ENCODE measurements around the gene STAB2.

STAB2 gene

GRCh38 chr12:103687253-103687652 is 100.2 kb downstream of the STAB2 start:
- no peak overlapping the region for H3K27ac ChIP-seq
- no peak for DNase-seq (ENCODE audit: low read depth, low spot score)

GRCh38 chr12:103688376-103689063 is 101.4 kb downstream of the STAB2 start:
- no peak for DNase-seq (ENCODE audit: low read depth, low spot score)
- no peak overlapping the region for H3K27ac ChIP-seq

GRCh38 chr12:103690426-103690825 is 103.4 kb downstream of the STAB2 start:
- H3K27ac ChIP-seq = no peak overlapping the region
- DNase-seq (ENCODE audit: low read depth, low spot score) = no peak

GRCh38 chr12:103691063-103691462 is 104.0 kb downstream of the STAB2 start:
- no peak for DNase-seq (ENCODE audit: low read depth, low spot score)
- no peak overlapping the region for H3K27ac ChIP-seq

GRCh38 chr12:103696101-103696500 is 109.0 kb downstream of the STAB2 start:
- no peak overlapping the region for H3K27ac ChIP-seq
- DNase-seq (ENCODE audit: low read depth, low spot score) = no peak

- H3K27ac ChIP-seq = no peak overlapping the region
- no peak for DNase-seq (ENCODE audit: low read depth, low spot score)
Observed at GRCh38 chr12:103697971-103698751, 111.1 kb downstream of the STAB2 start.

- H3K27ac ChIP-seq = no peak overlapping the region
- no peak for DNase-seq (ENCODE audit: low read depth, low spot score)
Observed at GRCh38 chr12:103698752-103699560, 111.9 kb downstream of the STAB2 start.

GRCh38 chr12:103705098-103705497 is 118.0 kb downstream of the STAB2 start:
- no peak overlapping the region for H3K27ac ChIP-seq
- no peak for DNase-seq (ENCODE audit: low read depth, low spot score)

- no peak overlapping the region for H3K27ac ChIP-seq
- no peak for DNase-seq (ENCODE audit: low read depth, low spot score)
Observed at GRCh38 chr12:103705927-103706326, 118.9 kb downstream of the STAB2 start.

- H3K27ac ChIP-seq = no peak overlapping the region
- DNase-seq (ENCODE audit: low read depth, low spot score) = no peak
Observed at GRCh38 chr12:103707446-103707845, 120.4 kb downstream of the STAB2 start.

GRCh38 chr12:103710544-103710943 is 123.5 kb downstream of the STAB2 start:
- DNase-seq (ENCODE audit: low read depth, low spot score) = no peak
- no peak overlapping the region for H3K27ac ChIP-seq

GRCh38 chr12:103712216-103712615 is 125.1 kb downstream of the STAB2 start:
- no peak for DNase-seq (ENCODE audit: low read depth, low spot score)
- H3K27ac ChIP-seq = no peak overlapping the region

GRCh38 chr12:103715494-103715893 is 128.4 kb downstream of the STAB2 start:
- no peak for DNase-seq (ENCODE audit: low read depth, low spot score)
- no peak overlapping the region for H3K27ac ChIP-seq

- no peak overlapping the region for H3K27ac ChIP-seq
- DNase-seq (ENCODE audit: low read depth, low spot score) = no peak
Observed at GRCh38 chr12:103716517-103717196, 129.6 kb downstream of the STAB2 start.

GRCh38 chr12:103725398-103725797 is 138.3 kb downstream of the STAB2 start:
- no peak for DNase-seq (ENCODE audit: low read depth, low spot score)
- no peak overlapping the region for H3K27ac ChIP-seq

- no peak for DNase-seq (ENCODE audit: low read depth, low spot score)
- H3K27ac ChIP-seq = no peak overlapping the region
Observed at GRCh38 chr12:103727638-103728037, 140.6 kb downstream of the STAB2 start.

- no peak for DNase-seq (ENCODE audit: low read depth, low spot score)
- H3K27ac ChIP-seq = no peak overlapping the region
Observed at GRCh38 chr12:103728323-103728722, 141.2 kb downstream of the STAB2 start.

- DNase-seq (ENCODE audit: low read depth, low spot score) = peak; percentile 10
- no peak overlapping the region for H3K27ac ChIP-seq
Observed at GRCh38 chr12:103729499-103729898, 142.4 kb downstream of the STAB2 start.

- no peak for DNase-seq (ENCODE audit: low read depth, low spot score)
- H3K27ac ChIP-seq = no peak overlapping the region
Observed at GRCh38 chr12:103731539-103731938, 144.5 kb downstream of the STAB2 start.

GRCh38 chr12:103734863-103735262 is 147.8 kb downstream of the STAB2 start:
- no peak overlapping the region for H3K27ac ChIP-seq
- DNase-seq (ENCODE audit: low read depth, low spot score) = no peak

Data from epithelial cell of prostate (primary cell).